BE2C (cell line): ENCODE data around the gene RASL10B. TPM values are rescaled to one million over a fixed set of nuclear protein-coding genes. Genes with fewer than 3 reads are reported as not detected.

Experiments used
- DNase-seq: peaks from one replicate; pipeline ENCODE4 v3.0.0-alpha.2; 2020
- H3K27me3 ChIP-seq: fragments of 250-450 bp; sonication (Bioruptor Pico); 2 replicates; pipeline ENCODE4 v1.5.1; 2020; ENCODE audit warnings: mild to moderate bottlenecking
- H3K36me3 ChIP-seq: fragments of 250-450 bp; sonication (Bioruptor Pico); 2 replicates; pipeline ENCODE4 v1.5.1; 2020; ENCODE audit warnings: mild to moderate bottlenecking
- H3K4me1 ChIP-seq: fragments of 250-450 bp; sonication (Bioruptor Pico); 2 replicates; pipeline ENCODE4 v1.5.1; 2020
- H3K4me3 ChIP-seq: 2 replicates; pipeline ENCODE4 v1.5.1; 2011; ENCODE audit warnings: low read depth, low read length
- H3K9me3 ChIP-seq: fragments of 250-450 bp; sonication (Bioruptor Pico); 2 replicates; pipeline ENCODE4 v1.5.1; 2020
- CTCF ChIP-seq: IDR thresholded peaks from 2 replicates; pipeline ENCODE4 v1.5.1; 2012; ENCODE audit warnings: mild to moderate bottlenecking, low read depth, low read length
- polyA plus RNA-seq: library from polyadenylated mRNA; unstranded; fragments of >200 nt; gene quantifications from one replicate; pipeline ENCODE4 v1.2.1, GENCODE V29; 2012; ENCODE audit warnings: low read depth, missing spikeins; ENCODE audit not compliant: insufficient read length, insufficient read depth

RASL10B gene
- polyA plus RNA-seq: 23.4 TPM

- Histone ChIP-seq H3K27me3 (no peaks in the 10 kb centered on the region), H3K4me3 (peak within 1 kb of the TSS; percentile 67), H3K9me3 (no peaks in the 10 kb centered on the region), H3K4me1 (peaks cover 17% of the 10 kb centered on the region), H3K36me3 (peaks cover 9% of the 10 kb centered on the region)
- TF ChIP-seq CTCF: no peak
- peak; percentile 82 for DNase-seq
Measured at GRCh38 chr17:35731239-35731916, at the start of gene RASL10B. Gene RASL10B (plus strand): TSS chr17:35731639. CDS start chr17:35735185, 3,546 bp downstream.

- no peak for TF ChIP-seq CTCF
- no peaks in the 10 kb centered on the region for H3K27me3 ChIP-seq
- no peak overlapping the region for H3K4me3 ChIP-seq
- H3K9me3 ChIP-seq: no peaks in the 10 kb centered on the region
- no peaks in the 10 kb centered on the region for H3K4me1 ChIP-seq
- peaks cover 51% of the 10 kb centered on the region for H3K36me3 ChIP-seq
- no peak for DNase-seq
Measured at GRCh38 chr17:35683591-35683990, 47.8 kb upstream of the RASL10B start.

- no peak for TF ChIP-seq CTCF
- peaks cover 54% of the 10 kb centered on the region for H3K36me3 ChIP-seq
- H3K4me3 ChIP-seq: no peak overlapping the region
- H3K4me1 ChIP-seq: no peaks in the 10 kb centered on the region
- H3K9me3 ChIP-seq: no peaks in the 10 kb centered on the region
- no peaks in the 10 kb centered on the region for H3K27me3 ChIP-seq
- no peak for DNase-seq
Measured at GRCh38 chr17:35684055-35684802, 47.2 kb upstream of the RASL10B start.

GRCh38 chr17:35692512-35693210 is 38.8 kb upstream of the RASL10B start:
- no peak for DNase-seq
- Histone ChIP-seq H3K9me3 (no peaks in the 10 kb centered on the region), H3K4me3 (no peak overlapping the region), H3K4me1 (peaks cover 10% of the 10 kb centered on the region), H3K27me3 (no peaks in the 10 kb centered on the region), H3K36me3 (peaks cover 45% of the 10 kb centered on the region)
- TF ChIP-seq CTCF: no peak

GRCh38 chr17:35693662-35694061 is 37.8 kb upstream of the RASL10B start:
- Histone ChIP-seq H3K4me1 (peaks cover 10% of the 10 kb centered on the region), H3K9me3 (no peaks in the 10 kb centered on the region), H3K27me3 (no peaks in the 10 kb centered on the region), H3K4me3 (no peak overlapping the region), H3K36me3 (peaks cover 38% of the 10 kb centered on the region)
- DNase-seq: no peak
- no peak for TF ChIP-seq CTCF
